Chondrocyte (in vitro differentiated cells): ENCODE measurements around the gene MED7. TPM values are rescaled to one million over a fixed set of nuclear protein-coding genes. Genes with fewer than 3 reads are reported as not detected.

Source experiments
- DNase-seq: peaks from one replicate; pipeline ENCODE4 v3.0.0; 2021; ENCODE audit warnings: mixed read lengths, low spot score
- H3K27ac Mint-ChIP-seq: one replicate; pipeline ENCODE4 v1.8.0; 2021; ENCODE audit warnings: mild to moderate bottlenecking, moderate library complexity, mixed read lengths; ENCODE audit not compliant: unreplicated experiment
- H3K27me3 Mint-ChIP-seq: 2 replicates; pipeline ENCODE4 v1.8.0; 2021; ENCODE audit warnings: low read depth, mixed read lengths
- H3K36me3 Mint-ChIP-seq: 2 replicates; pipeline ENCODE4 v1.8.0; 2021; ENCODE audit warnings: low read depth, mixed read lengths
- H3K4me1 Mint-ChIP-seq: 2 replicates; pipeline ENCODE4 v1.8.0; 2021; ENCODE audit warnings: low read depth, mild to moderate bottlenecking, mixed read lengths
- H3K4me3 Mint-ChIP-seq: one replicate; pipeline ENCODE4 v1.8.0; 2021; ENCODE audit warnings: mild to moderate bottlenecking, moderate library complexity, mixed read lengths; ENCODE audit not compliant: unreplicated experiment
- H3K9me3 Mint-ChIP-seq: 2 replicates; pipeline ENCODE4 v1.8.0; 2021; ENCODE audit warnings: low read depth, mixed read lengths
- CTCF ChIP-seq: fragments of 200-600 bp; sonication (generic); IDR thresholded peaks from 2 replicates; pipeline ENCODE4 v1.5.0; 2021; ENCODE audit warnings: antibody characterized with exemption, mild to moderate bottlenecking, moderate library complexity
- total RNA-seq: library from RNA; stranded (reverse); gene quantifications from 3 replicates; pipeline ENCODE4 v1.2.1, GENCODE V29; 2021

The MED7 gene
- total RNA-seq, 1 donor from 2014 or later, result 10.4 TPM

DNA sequence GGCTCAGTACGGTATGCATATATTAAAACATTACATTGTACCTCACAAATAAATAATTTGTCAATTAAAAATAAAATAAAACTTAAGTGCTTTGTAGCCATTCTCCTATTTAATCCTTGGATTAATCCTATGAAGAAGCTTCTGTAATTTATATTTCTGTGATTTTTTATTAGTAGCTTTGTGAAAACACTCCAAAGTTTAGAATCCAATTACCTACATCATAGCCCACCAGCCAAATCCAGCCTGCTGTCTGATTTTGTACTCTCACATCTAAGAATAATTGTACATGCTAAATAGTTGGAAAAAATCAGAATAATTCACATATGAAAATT lies 10.4 kb downstream of the MED7 start:
- Mint-ChIP-seq H3K36me3 (no peaks in the 10 kb centered on the region), H3K9me3 (peaks cover 3% of the 10 kb centered on the region)
- TF ChIP-seq CTCF, result no peak

GRCh38 chr5:157130925-157131324 lies 11.7 kb downstream of the MED7 start:
- no peak overlapping the region for H3K4me3 Mint-ChIP-seq

More for the DNA sequence above, 10.4 kb downstream of the MED7 start:
- H3K27ac Mint-ChIP-seq, result no peak overlapping the region
- no peak overlapping the region for H3K4me3 Mint-ChIP-seq
- no peaks in the 10 kb centered on the region for H3K27me3 Mint-ChIP-seq
- no peaks in the 10 kb centered on the region for H3K4me1 Mint-ChIP-seq
- no peak for DNase-seq

DNA sequence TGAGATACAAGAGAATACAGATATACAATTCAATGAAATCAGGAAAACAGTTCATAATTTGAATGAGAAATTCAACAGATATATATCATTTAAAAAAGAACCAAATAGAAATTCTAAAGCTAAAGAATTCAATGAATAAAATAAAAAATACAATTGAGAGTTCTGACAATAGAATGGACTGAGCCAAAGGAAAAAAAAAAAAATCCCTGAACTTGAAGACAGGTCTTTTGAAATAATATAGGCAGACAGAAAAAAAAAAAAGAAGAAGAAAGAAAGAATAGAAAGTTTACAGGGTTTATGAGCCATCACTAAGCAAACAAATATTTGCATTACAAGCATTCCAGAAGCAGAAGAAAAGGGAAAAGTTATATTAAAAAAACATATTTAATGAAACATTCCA lies 21.0 kb downstream of the MED7 start:
- Mint-ChIP-seq H3K4me1 (no peaks in the 10 kb centered on the region), H3K36me3 (peaks cover 3% of the 10 kb centered on the region), H3K27me3 (no peaks in the 10 kb centered on the region), H3K4me3 (no peak overlapping the region), H3K27ac (no peak overlapping the region), H3K9me3 (peaks cover 24% of the 10 kb centered on the region)
- TF ChIP-seq CTCF, result no peak
- no peak for DNase-seq

More at GRCh38 chr5:157130925-157131324, 11.7 kb downstream of the MED7 start:
- no peak overlapping the region for H3K27ac Mint-ChIP-seq
- no peaks in the 10 kb centered on the region for H3K27me3 Mint-ChIP-seq
- H3K4me1 Mint-ChIP-seq, result no peaks in the 10 kb centered on the region
- no peak for TF ChIP-seq CTCF
- no peaks in the 10 kb centered on the region for H3K36me3 Mint-ChIP-seq
- H3K9me3 Mint-ChIP-seq, result peaks cover 3% of the 10 kb centered on the region
- DNase-seq, result no peak

GRCh38 chr5:157120102-157120501 lies 22.6 kb downstream of the MED7 start:
- peaks cover 3% of the 10 kb centered on the region for H3K36me3 Mint-ChIP-seq
- H3K4me3 Mint-ChIP-seq, result no peak overlapping the region
- H3K27me3 Mint-ChIP-seq, result no peaks in the 10 kb centered on the region
- no peak for DNase-seq
- no peak overlapping the region for H3K27ac Mint-ChIP-seq
- no peak for TF ChIP-seq CTCF
- peaks cover 24% of the 10 kb centered on the region for H3K9me3 Mint-ChIP-seq
- H3K4me1 Mint-ChIP-seq, result no peaks in the 10 kb centered on the region

DNA sequence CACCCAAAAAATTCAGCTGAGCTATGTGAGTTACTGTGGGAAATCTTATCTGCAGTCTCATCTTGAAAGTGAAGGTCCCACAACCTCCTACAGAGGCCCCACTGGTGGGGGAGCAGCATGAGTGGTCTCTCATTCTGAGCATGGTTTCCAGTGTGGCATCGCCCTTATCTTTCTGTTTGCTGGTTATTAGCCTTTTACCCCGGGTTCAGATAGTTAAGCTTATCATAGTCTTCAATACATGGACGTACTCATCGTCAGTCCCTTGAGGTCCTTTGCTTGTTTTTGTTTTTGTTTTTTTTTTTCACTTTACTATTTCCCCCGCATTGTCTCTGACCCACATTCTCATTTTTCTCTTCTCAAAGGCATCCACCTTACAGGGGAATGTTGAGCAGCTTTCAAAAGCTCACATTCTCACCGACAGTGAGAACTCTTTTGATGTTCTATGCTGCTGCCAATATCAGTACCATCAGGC lies 26.1 kb downstream of the MED7 start:
- no peak overlapping the region for H3K4me3 Mint-ChIP-seq
- no peak overlapping the region for H3K27ac Mint-ChIP-seq
- no peak for TF ChIP-seq CTCF
- peaks cover 8% of the 10 kb centered on the region for H3K9me3 Mint-ChIP-seq
- H3K36me3 Mint-ChIP-seq, result no peaks in the 10 kb centered on the region
- no peaks in the 10 kb centered on the region for H3K4me1 Mint-ChIP-seq
- no peak for DNase-seq
- H3K27me3 Mint-ChIP-seq, result no peaks in the 10 kb centered on the region
